Activated naive CD4-positive, alpha-beta T cell treated with anti-CD3 and anti-CD28 coated beads, Interleukin-2, amount 10 ng/mL, durations not matched to agents 7 days and 5 days (primary cell): Measurements from ENCODE around the gene EDC4.
"Not testable (repeated sequence)": the region's sequence is repeated elsewhere in the genome, so short reads cannot be mapped to it uniquely, and the experiment has no call there.

Experiments
- CTCF ChIA-PET: fragments of 350-600 bp; sonication (Branson Sonifier 250); formaldehyde crosslinking; loops from one replicate; lab custom pipeline; 2021; ENCODE audit warnings: antibody characterized with exemption; lab: Charles Lee
- DNase-seq: peaks from one replicate; pipeline ENCODE4 v3.0.0-alpha.2; 2020
- H3K27ac Mint-ChIP-seq: one replicate; pipeline ENCODE4 v1.8.0; 2021; ENCODE audit warnings: mild to moderate bottlenecking, moderate library complexity, mixed read lengths
- H3K27me3 Mint-ChIP-seq: one replicate; pipeline ENCODE4 v1.8.0; 2021; ENCODE audit warnings: mild to moderate bottlenecking, mixed read lengths
- H3K36me3 Mint-ChIP-seq: one replicate; pipeline ENCODE4 v1.8.0; 2021; ENCODE audit warnings: mixed read lengths
- H3K4me1 Mint-ChIP-seq: one replicate; pipeline ENCODE4 v1.8.0; 2021; ENCODE audit warnings: mixed read lengths
- H3K4me3 Mint-ChIP-seq: one replicate; pipeline ENCODE4 v1.8.0; 2021; ENCODE audit warnings: mild to moderate bottlenecking, moderate library complexity, mixed read lengths
- H3K9me3 Mint-ChIP-seq: one replicate; pipeline ENCODE4 v1.8.0; 2021; ENCODE audit warnings: mixed read lengths

EDC4 gene

DNA sequence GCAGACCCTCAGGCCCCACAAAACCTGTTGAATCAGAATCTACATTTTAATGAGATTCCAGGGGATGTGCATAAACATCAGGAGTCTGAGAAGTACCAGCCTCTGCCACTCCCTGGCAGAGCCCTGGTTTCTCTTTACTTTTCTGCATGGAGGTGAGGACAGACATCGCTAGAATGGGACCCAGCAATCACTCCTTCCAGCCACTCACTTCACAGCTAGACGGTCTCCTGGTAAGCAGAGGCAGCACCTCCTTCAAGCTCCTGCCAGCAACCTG, 42.6 kb downstream of the EDC4 start:
- DNase-seq, H3K9me3 Mint-ChIP-seq, H3K27ac Mint-ChIP-seq, H3K4me3 Mint-ChIP-seq, H3K27me3 Mint-ChIP-seq, H3K36me3 Mint-ChIP-seq: not testable (repeated sequence)
- CTCF ChIA-PET = interaction anchor here (0.6 to 7.6 kb wide), 5 partner anchors 12 to 394 kb away, joined by 3 to 39 read pairs (median 3); partner anchors contain the start of gene NRN1L
- H3K4me1 Mint-ChIP-seq = peaks cover 15% of the 10 kb centered on the region

DNA sequence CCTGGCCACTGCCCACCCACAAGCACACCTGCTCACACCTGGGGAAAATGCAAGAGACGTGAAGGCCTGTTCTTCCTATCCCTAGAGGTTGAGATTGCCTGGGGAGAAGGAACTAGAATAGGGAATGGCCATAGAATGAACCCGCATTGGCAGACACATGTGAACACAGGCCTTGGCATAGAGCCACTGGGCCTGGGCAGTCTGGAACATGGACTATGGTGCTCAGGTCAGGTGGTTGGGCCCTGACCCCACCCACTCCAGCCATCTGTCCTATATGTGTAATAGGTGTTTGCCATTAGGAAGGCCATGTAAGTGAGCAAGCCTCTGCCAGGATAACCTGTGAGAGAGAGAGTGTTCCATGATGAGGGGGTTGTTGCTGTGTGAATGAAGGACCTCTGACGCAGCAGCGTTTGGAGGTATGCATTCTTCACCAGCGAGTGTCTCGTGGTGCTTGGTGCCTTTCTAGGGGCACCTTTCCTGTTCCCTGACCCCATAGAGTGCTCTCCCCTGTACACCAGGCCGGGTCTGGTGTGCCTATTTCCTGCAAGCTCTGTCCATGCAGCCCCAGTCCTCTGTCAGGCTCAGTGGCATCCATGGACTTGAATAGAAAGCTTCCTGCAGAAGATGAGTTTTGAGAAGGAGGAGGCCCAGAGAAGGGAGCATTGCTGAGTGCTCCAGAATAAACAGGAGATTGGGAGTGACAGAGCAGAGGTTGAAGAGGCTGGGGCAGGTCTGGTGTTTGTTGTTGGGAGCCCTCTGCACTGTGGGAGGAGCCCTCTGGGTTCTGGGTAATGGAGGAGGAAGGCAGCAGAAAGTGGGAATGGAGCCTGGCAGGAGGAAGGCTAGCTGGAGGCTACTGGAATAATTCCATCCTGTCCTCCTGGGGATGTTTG, 43.2 kb downstream of the EDC4 start:
- Mint-ChIP-seq H3K27ac (no peak overlapping the region), H3K4me1 (peaks cover 12% of the 10 kb centered on the region), H3K27me3 (no peaks in the 10 kb centered on the region), H3K9me3 (no peaks in the 10 kb centered on the region), H3K4me3 (no peak overlapping the region), H3K36me3 (peaks cover 2% of the 10 kb centered on the region)
- CTCF ChIA-PET = interaction anchor here (0.7 to 7.6 kb wide), 5 partner anchors 11 to 395 kb away, joined by 3 to 39 read pairs (median 4); partner anchors contain the start of gene NRN1L
- no peak for DNase-seq

DNA sequence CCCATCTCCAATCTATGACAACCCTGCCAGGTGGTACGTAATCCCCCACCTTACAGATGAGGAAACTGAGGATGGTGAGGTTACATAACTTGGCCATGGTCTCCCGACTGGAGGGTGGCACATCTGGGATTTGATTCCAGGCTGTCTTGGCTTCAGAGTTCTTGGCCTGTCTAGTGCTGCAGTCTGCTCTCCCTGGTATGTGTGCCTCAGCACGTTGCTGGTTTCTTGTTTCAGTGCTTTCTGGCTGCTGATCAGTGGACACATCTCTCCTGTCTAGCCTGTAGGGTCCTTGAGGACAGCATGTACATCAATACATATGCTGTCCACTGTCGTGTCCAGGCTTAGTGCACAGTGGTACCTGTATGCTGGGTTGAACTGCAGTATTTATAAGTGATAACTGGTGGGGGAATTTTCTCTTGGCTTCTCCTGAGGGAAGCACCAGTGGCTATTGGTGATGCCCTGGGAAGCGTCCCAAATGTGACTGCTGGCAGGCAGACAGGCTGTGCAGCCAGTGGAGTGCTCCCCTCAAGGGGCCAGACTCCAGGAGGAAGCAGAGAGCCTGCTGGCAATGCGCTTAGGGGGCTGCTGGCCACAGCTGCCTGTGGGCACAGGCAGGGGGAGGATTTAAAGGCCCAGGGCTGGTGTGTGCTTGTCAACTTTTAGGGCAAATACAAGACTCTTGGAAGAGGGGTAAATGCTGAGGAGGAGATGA, 44.4 kb downstream of the EDC4 start:
- H3K9me3 Mint-ChIP-seq = no peaks in the 10 kb centered on the region
- peaks cover 2% of the 10 kb centered on the region for H3K36me3 Mint-ChIP-seq
- DNase-seq = no peak
- no peak overlapping the region for H3K27ac Mint-ChIP-seq
- CTCF ChIA-PET = interaction anchor here (0.7 to 7.6 kb wide), 6 partner anchors 11 to 101 kb away, joined by 3 to 39 read pairs (median 7); partner anchors contain the start of gene NRN1L
- peaks cover 14% of the 10 kb centered on the region for H3K4me1 Mint-ChIP-seq
- H3K27me3 Mint-ChIP-seq = no peaks in the 10 kb centered on the region
- no peak overlapping the region for H3K4me3 Mint-ChIP-seq

DNA sequence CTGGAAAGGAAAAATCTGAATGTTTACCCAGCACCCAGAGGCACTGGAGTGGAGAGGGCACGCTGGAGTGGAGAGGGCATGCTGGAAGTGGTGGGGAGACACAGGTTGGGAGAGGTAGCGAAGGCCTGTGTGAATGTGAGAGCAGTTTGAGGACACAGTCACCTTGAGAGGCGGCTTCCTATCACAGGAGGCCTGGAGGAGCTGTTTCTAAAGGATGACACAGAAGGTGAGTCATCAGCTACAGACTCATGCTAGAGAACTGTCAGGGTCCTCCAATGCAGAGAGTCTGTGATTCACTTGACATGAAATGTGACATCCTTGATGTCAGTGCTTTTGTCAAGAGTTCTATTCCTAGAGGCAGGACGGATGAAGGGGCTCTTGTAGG, 45.0 kb downstream of the EDC4 start:
- CTCF ChIA-PET = interaction anchor here (0.7 to 2.4 kb wide), 5 partner anchors 11 to 101 kb away, joined by 3 to 10 read pairs (median 6); no protein-coding TSS in a partner anchor
- peaks cover 14% of the 10 kb centered on the region for H3K4me1 Mint-ChIP-seq
- H3K27ac Mint-ChIP-seq = no peak overlapping the region
- H3K27me3 Mint-ChIP-seq = no peaks in the 10 kb centered on the region
- DNase-seq = no peak
- peaks cover 2% of the 10 kb centered on the region for H3K36me3 Mint-ChIP-seq
- H3K9me3 Mint-ChIP-seq = no peaks in the 10 kb centered on the region
- no peak overlapping the region for H3K4me3 Mint-ChIP-seq

DNA sequence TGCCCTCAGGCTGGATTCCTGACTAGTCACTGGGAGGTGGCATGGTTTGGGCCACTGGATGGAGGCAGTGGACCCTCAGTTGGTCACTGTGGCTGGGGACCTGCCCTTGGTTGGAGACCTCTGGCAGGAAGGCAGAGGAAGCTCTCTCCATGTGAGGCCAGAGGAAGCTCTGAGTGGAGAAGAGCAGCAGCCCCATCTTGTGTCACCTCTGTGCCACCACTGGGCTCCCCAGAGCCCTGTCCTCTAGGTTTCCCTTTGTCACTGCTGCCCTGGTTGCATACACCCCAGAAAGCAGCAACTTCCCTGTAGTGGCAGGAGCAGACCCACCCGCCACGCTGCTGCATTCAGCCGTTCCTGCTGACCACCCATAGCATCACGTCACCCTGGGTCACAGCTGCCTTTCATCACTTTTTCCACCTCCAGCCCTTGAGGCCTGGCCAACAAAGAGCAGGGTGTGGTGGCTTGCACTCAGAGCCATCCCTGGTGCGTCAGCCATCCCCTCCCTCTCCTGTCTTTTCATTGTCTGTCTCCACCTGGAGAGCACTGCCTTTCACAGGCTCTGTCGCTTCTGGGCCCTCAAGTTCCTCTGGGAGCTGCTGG, 46.9 kb downstream of the EDC4 start:
- Mint-ChIP-seq H3K27ac (no peak overlapping the region), H3K4me1 (peaks cover 14% of the 10 kb centered on the region), H3K9me3 (no peaks in the 10 kb centered on the region), H3K36me3 (no peaks in the 10 kb centered on the region), H3K27me3 (no peaks in the 10 kb centered on the region), H3K4me3 (no peak overlapping the region)
- DNase-seq = no peak
- CTCF ChIA-PET = interaction anchor here (0.6 to 4.8 kb wide), 7 partner anchors 10 to 113 kb away, joined by 3 to 34 read pairs (median 3); partner anchors contain the start of gene TSNAXIP1

DNA sequence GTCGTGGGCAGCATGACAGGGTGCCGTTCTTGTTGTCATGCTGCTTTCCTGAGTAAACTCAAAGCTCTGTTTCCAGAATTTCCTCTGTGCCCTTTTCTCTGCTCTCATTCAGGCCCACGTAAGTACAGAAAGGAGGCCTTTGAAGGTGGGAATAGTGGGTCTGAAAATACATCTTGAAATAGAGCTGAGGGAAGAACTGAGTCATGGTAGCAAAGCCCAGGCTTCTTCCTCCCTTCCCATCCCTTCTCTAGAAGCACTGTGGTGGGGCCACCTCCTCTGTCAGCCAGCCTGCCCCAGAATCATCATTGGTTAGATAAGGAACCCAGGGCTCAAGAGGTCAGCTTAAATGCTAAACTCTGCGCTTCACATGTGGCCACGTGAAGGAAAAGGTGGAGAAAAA, 49.4 kb downstream of the EDC4 start:
- H3K9me3 Mint-ChIP-seq = no peaks in the 10 kb centered on the region
- peaks cover 12% of the 10 kb centered on the region for H3K4me1 Mint-ChIP-seq
- H3K27ac Mint-ChIP-seq = no peak overlapping the region
- H3K36me3 Mint-ChIP-seq = no peaks in the 10 kb centered on the region
- CTCF ChIA-PET = interaction anchor here (0.7 to 4.8 kb wide), 3 partner anchors 19 to 106 kb away, joined by 3 to 34 read pairs (median 4); no protein-coding TSS in a partner anchor
- no peaks in the 10 kb centered on the region for H3K27me3 Mint-ChIP-seq
- no peak overlapping the region for H3K4me3 Mint-ChIP-seq
- DNase-seq = no peak

DNA sequence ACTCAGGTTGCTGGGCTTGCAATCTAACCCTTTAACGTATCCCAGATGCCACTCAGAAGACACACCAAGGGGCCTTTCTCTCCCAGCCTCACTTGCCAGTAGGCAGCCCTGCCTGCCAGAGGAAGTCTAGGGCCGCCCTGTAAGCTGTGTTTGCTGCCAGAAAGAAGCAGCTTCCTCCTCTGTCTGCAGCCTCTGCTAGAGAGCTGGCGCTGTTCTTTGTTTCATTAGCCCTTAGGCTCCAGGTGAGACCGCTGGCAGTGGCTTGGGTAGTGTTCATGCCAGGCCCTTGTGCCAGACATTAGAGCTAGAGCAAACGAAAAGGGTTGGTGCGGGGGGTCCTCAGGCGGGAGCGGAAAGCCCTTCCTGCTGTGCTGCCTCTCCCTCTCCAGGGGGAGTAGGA, 49.9 kb downstream of the EDC4 start:
- H3K9me3 Mint-ChIP-seq = no peaks in the 10 kb centered on the region
- DNase-seq = no peak
- H3K27me3 Mint-ChIP-seq = no peaks in the 10 kb centered on the region
- no peak overlapping the region for H3K4me3 Mint-ChIP-seq
- no peaks in the 10 kb centered on the region for H3K36me3 Mint-ChIP-seq
- peaks cover 6% of the 10 kb centered on the region for H3K4me1 Mint-ChIP-seq
- CTCF ChIA-PET = interaction anchor here (1.4 to 4.8 kb wide), 2 partner anchors 19 to 40 kb away, joined by 4 to 34 read pairs; no protein-coding TSS in a partner anchor
- no peak overlapping the region for H3K27ac Mint-ChIP-seq

DNA sequence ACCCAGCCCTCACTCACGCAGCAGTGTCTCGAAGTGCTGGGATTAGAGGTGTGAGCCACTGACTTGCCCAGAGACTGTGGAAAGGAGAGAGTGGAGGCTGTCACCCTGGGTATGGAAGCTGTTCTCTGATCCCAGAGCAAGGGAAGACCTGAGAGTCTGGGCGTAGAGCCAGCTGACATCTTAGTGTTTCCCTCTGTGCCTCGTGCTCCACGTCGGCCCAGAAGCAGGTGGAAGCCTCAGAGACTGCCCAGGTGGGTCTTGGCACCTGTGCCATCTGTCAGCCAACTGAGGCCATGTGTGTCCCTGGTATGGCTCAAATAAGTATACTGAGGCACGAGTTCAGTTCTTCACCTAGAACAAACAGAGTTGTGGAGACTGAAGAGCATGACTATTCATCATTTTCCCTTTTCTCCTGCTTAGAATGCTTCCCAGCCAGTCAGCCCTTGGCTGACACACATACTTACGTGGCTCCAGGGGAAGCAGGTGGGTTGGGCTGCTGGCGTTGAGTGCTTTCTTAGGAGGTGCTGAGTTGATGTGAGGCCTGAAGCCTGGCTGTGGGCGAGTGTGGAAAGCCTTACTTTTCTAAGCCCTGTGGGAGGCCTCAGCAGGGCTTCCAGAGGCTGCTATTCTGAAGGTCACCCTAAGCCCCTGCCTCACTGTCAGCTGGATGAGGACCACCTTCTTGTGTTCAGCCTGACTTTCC, 50.7 kb downstream of the EDC4 start:
- CTCF ChIA-PET = interaction anchor here (1.4 to 4.8 kb wide), 3 partner anchors 18 to 107 kb away, joined by 4 to 34 read pairs (median 6); no protein-coding TSS in a partner anchor
- Mint-ChIP-seq H3K27ac (peak overlapping the region; percentile 24), H3K4me3 (no peak overlapping the region), H3K27me3 (no peaks in the 10 kb centered on the region), H3K9me3 (no peaks in the 10 kb centered on the region), H3K4me1 (peaks cover 4% of the 10 kb centered on the region), H3K36me3 (peaks cover 7% of the 10 kb centered on the region)
- DNase-seq = no peak

DNA sequence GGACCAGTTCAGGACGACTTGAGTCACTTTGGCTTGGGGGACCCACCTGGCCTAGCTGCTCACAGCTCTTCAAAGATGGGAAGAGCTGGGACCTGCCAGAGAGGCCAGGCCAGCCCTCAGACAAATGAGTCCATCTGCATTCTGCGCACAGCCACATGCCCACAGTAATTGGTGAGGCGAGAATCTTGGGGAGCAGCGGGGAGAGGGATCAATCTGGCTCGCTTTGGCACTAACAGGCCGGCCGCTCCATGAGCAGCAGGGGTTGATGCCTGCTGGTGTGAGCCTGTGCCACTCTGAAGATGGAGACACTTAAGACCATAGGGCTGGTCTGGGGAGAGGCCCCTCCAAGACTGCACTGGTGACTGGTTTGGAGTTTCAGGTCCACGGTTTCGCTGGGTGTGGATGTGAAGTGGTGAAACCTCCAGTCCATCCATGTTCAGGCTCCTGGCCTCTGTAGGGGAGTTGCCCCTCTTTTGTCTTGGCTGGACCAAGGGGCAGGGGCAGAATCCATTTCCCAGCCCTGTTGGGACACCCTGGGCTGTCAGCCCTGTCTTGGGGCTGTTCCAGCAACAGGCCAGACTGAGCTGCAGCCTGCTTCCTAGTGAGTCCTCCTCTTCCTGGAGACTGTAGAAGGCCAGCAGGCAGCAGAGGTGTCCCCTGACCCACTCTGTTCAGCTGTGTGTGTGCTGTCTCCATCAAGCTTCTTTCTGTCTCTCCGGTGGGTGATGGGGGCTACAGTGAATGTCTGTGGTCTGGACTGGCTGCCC, 51.5 kb downstream of the EDC4 start:
- Mint-ChIP-seq H3K27ac (no peak overlapping the region), H3K36me3 (peaks cover 8% of the 10 kb centered on the region), H3K4me1 (peaks cover 4% of the 10 kb centered on the region), H3K9me3 (no peaks in the 10 kb centered on the region), H3K27me3 (no peaks in the 10 kb centered on the region), H3K4me3 (no peak overlapping the region)
- DNase-seq = no peak
- CTCF ChIA-PET = interaction anchor here (0.6 to 1.4 kb wide), 4 partner anchors 41 to 140 kb away, joined by 3 to 6 read pairs (median 4); no protein-coding TSS in a partner anchor

DNA sequence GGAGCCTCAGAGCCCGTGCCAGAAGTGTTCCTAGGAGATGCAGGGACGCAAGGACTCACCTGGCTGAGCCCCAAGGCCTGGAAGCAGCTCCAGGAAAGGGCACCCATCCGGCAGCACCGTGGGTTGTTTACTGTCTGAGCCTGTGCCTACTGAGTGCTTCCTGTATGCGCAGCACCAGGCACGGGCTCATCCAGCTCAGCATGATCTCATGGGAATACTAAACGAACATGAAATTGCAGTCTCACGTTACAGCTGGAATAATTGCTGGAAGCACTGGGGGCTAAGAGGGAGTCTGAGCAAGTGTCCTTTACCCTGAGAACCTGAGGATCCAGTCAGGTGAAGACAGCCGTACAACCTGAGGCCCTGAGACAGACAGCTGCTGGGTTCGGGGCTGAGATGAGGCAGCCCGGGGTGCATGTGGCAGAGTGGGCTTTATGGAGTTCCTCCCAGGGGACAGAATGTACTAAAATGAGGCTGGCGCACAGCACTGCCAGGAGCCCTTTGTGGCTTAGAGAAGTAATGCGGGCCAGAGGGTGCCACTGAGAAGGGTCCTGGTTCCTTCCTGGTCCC, 53.4 kb downstream of the EDC4 start:
- peaks cover 4% of the 10 kb centered on the region for H3K4me1 Mint-ChIP-seq
- CTCF ChIA-PET = interaction anchor here (0.5 to 6.3 kb wide), 8 partner anchors 9 to 570 kb away, joined by 3 to 49 read pairs (median 3); no protein-coding TSS in a partner anchor
- H3K36me3 Mint-ChIP-seq = peaks cover 11% of the 10 kb centered on the region
- no peaks in the 10 kb centered on the region for H3K9me3 Mint-ChIP-seq
- H3K4me3 Mint-ChIP-seq = no peak overlapping the region
- no peaks in the 10 kb centered on the region for H3K27me3 Mint-ChIP-seq
- no peak for DNase-seq
- no peak overlapping the region for H3K27ac Mint-ChIP-seq

DNA sequence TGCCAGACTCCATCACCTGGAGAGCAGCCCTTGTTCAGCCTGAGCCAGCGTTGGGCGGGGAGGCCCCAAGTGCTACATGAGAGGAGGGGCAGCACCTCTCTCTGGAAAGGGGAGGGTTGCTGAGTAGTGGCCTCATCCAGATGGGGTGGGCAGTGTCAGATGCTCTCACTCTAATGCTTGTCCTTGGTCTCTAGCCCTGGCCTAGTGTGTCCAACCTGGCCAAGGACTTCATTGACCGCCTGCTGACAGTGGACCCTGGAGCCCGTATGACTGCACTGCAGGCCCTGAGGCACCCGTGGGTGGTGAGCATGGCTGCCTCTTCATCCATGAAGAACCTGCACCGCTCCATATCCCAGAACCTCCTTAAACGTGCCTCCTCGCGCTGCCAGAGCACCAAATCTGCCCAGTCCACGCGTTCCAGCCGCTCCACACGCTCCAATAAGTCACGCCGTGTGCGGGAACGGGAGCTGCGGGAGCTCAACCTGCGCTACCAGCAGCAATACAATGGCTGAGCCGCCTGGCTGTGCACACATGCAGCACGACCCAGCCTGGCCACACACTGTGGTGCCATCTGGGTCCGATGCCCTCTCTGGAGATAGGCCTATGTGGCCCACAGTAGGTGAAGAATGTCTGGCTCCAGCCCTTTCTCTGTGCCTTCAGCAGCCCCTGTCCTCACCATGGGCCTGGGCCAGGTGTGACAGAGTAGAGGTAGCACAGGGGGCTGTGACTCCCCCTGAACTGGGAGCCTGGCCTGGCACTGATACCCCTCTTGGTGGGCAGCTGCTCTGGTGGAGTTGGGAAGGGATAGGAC, 54.5 kb downstream of the EDC4 start:
- H3K9me3 Mint-ChIP-seq = no peaks in the 10 kb centered on the region
- peaks cover 15% of the 10 kb centered on the region for H3K36me3 Mint-ChIP-seq
- H3K4me3 Mint-ChIP-seq = no peak overlapping the region
- DNase-seq = no peak
- peaks cover 2% of the 10 kb centered on the region for H3K4me1 Mint-ChIP-seq
- H3K27ac Mint-ChIP-seq = no peak overlapping the region
- H3K27me3 Mint-ChIP-seq = no peaks in the 10 kb centered on the region
- CTCF ChIA-PET = interaction anchor here (0.6 to 6.3 kb wide), 5 partner anchors 12 to 406 kb away, joined by 3 to 49 read pairs (median 11); no protein-coding TSS in a partner anchor

DNA sequence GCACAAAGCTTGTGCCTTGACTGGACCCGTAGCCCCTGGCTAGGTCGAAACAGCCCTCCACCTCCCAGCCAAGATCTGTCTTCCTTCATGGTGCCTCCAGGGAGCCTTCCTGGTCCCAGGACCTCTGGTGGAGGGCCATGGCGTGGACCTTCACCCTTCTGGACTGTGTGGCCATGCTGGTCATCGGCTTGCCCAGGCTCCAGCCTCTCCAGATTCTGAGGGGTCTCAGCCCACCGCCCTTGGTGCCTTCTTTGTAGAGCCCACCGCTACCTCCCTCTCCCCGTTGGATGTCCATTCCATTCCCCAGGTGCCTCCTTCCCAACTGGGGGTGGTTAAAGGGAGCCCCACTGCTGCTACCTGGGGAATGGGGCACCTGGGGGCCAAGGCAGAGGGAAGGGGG, 55.3 kb downstream of the EDC4 start:
- no peaks in the 10 kb centered on the region for H3K9me3 Mint-ChIP-seq
- H3K4me3 Mint-ChIP-seq = no peak overlapping the region
- H3K27me3 Mint-ChIP-seq = no peaks in the 10 kb centered on the region
- peak overlapping the region; percentile 58 for H3K27ac Mint-ChIP-seq
- H3K36me3 Mint-ChIP-seq = peaks cover 17% of the 10 kb centered on the region
- H3K4me1 Mint-ChIP-seq = peaks cover 2% of the 10 kb centered on the region
- DNase-seq = no peak
- CTCF ChIA-PET = interaction anchor here (1.1 to 6.3 kb wide), 10 partner anchors 10 to 407 kb away, joined by 3 to 49 read pairs (median 4); partner anchors contain the start of gene NRN1L
